NCI-H187 treated with DMSO at 0.1 percent for 48 hours (cell line): ENCODE results near the gene DGAT2.

Source experiments
- DNase-seq: peaks from one replicate; lab custom pipeline; 2025; lab: John Stamatoyannopoulos, UW

DGAT2 gene

GRCh38 chr11:75802021-75802912 lies 33.7 kb downstream of the DGAT2 start:
- DNase-seq, result no peak

- DNase-seq, result no peak
Measured at GRCh38 chr11:75802913-75803820, 34.6 kb downstream of the DGAT2 start.

- DNase-seq, result no peak
Measured at GRCh38 chr11:75809111-75809510, 40.5 kb downstream of the DGAT2 start.

DNA sequence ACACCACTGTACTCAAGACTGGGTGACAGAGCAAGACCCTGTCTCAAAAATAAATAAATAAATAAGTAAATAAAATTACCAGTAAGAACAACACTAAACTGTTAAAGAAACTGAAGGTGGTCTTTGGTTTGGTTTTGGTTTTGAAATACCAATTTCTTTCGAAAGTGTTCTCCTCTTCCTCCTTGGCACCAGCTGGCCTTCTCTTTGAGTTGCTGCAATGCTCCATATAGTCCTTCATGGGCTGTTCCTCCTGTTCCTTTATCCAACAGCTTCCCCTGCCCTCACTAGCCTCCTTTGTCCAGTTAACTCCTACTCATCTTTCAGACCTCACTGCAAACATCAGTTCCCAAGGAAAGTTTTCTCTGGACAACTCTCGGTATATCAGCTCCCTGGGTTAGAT lies 41.4 kb downstream of the DGAT2 start:
- no peak for DNase-seq

GRCh38 chr11:75810637-75811390 lies 42.2 kb downstream of the DGAT2 start:
- DNase-seq, result no peak

DNA sequence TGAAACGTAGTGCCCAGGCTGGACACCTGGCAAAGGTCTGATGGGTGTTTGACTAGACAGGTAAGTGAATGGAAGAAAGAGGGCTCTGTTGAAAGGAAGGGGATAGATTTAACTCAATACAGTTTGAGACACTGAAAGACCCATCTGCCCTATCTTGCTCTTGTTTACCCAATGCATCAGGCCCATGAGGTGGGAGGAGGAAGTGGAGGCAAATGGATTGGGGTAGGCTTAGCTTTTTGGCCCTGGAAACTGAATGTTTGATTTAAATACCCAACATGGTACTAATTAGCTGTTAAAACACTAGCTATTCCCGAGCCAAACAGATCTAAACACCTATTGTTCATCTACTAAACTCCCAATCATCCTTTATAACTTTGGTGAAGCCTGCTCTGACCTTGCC lies 42.9 kb downstream of the DGAT2 start:
- no peak for DNase-seq

GRCh38 chr11:75812542-75813040 lies 44.0 kb downstream of the DGAT2 start:
- DNase-seq, result no peak

GRCh38 chr11:75813124-75813523 lies 44.5 kb downstream of the DGAT2 start:
- no peak for DNase-seq

GRCh38 chr11:75813622-75814039 lies 45.1 kb downstream of the DGAT2 start:
- no peak for DNase-seq

GRCh38 chr11:75814363-75814676 lies 45.7 kb downstream of the DGAT2 start:
- DNase-seq, result peak; percentile 64

DNA sequence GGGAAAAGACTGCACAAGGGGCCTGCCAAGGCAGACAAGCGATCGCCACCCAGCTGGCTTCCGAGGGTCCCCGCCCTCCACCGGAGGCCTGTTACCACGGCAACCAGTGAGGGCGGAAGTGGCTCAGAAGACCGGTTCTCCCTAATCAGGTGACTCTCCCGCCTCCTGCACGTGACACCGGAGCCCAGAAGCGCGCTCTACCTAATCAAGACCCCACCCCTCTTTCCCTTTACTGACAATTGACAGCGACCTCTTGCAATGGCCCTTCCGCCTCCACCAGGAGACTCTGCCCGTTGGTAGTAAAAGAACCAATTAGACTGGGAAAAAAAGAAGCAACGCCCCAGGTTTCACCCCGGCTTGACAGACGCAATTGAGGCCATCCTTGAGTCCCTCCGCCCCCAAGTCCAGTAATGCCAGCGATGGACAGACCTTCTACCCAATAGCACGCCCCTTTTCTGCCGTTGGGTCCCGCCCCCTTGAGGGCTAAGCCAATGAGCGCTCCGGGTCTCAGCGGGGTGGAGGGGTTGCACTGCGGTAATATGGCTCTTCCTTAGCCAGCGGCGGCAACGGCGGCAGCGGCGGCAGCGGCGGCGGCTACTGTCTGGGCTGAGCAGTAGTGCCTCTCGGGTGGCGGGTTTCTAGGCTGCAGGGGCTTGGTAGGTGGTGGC lies 46.2 kb downstream of the DGAT2 start, which contains the start of gene UVRAG:
Gene UVRAG (plus strand): TSS at position 534 of the 668 bp plus-strand sequence. CDS start 198 bp downstream, outside the sequence.
- peak; percentile 96 for DNase-seq

DNA sequence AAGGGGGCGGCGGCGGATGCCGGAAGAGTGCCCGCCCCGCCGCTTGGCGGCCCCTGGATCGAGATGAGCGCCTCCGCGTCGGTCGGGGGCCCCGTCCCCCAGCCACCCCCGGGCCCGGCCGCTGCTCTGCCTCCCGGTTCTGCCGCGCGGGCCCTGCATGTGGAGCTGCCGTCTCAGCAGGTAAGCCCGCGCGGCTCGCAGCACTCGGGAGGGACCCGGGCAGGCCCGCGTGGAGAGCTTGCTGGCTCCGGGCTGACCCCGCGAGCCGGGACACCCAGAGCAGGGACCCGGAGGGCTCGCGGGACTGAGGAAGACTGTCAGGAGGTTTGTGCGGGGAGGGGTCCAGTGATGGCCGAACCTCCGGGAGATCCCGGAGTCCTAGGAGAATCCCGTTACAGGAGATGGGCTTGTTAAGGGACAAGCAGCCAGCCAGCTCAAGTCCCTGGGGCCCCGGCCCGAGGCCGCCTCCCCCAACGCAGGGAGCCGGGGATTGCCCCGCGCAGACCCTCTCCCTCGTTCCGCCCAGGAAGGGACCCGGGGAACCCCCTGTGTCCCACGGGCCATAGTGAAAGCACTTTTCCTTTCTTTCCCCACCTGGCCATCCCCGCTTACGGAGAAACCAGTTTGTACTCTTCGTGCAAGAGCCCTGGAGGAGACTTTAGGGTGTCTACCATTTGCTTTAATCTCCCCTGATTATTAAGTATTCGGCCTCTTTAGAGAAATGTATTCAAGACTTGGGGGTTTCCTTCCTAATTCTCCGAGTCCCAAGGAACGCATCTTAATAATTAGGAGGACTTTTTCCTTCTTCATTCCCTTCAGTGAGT lies 47.0 kb downstream of the DGAT2 start:
- DNase-seq, result no peak

DNA sequence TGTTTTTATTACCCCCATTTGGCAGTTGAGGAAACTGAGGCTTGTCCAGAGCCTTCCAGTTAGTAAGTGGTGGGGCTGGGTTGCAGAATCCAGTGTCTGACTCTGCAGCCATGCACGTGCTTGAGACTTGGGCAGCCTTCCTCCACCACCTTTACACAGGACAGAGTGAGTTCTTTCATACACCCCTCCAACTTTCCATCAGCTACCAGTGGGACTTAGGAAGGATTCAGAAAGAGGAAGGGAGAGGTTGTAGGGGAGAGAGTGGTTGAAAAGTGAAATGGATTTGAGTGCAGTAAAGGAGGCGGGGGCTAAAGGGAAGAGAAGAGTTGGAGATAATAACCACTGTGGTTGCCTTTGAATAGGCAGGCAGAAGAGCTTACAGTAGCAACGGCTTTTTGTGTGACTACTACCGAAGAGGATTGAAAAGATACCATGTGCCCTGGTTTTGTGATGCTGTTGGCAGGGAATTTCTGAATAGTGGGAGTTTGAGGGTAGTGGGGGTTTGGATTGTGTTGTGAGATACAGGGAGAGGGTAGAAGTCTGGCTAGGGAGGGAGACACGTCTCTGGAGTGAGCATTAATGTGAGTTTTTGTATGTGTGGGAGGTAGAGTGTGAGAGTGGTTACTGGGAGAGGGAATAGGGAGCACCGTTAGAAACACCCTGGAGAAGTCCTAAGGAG lies 48.1 kb downstream of the DGAT2 start:
- no peak for DNase-seq

GRCh38 chr11:75820645-75821044 lies 52.1 kb downstream of the DGAT2 start:
- DNase-seq, result no peak

DNA sequence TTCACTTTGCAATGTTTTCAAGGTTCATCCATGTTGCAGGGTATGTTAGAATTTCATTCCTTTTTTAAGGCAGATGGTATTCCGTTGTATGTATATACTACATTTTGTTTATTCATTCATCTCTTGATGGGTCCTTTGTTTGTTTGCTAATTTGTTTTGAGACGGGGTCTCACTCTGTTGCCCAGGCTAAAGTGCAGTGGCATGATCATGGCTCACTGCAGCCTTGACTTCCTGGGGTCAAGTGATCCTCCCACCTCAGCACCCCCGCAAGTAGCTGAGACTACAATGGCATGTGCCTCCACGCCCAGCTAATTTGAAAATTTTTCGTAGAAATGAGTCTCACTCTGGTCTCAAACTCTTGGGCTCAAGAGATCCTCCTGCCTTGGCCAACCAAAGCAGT lies 52.6 kb downstream of the DGAT2 start:
- no peak for DNase-seq

DNA sequence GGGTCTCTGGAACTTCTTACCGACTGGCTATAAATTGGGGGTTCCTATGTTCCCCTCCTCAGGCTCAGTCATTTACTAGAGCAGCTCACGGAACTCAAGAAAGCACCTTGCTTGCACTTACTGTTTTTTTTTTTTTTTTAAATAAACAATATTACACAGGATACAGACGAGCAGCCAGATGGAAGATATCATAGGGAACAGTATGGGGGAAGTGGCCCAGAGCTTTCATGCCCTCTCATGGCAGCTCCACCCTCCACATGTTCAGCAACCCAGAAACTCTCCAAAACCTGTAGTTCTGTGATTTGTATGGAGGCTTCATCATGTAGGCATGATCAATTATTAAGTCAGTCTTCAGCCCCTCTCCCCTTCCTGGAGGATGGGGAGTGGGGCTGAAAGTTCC lies 54.0 kb downstream of the DGAT2 start:
- no peak for DNase-seq

GRCh38 chr11:75823415-75823814 lies 54.8 kb downstream of the DGAT2 start:
- DNase-seq, result no peak

- no peak for DNase-seq
Measured at GRCh38 chr11:75823946-75824345, 55.4 kb downstream of the DGAT2 start.

GRCh38 chr11:75826461-75827230 lies 58.1 kb downstream of the DGAT2 start:
- DNase-seq, result no peak
